HepG2 (cell line): ENCODE data around the gene RBBP8NL.

Experiments used
- ARNT ChIP-seq: fragments of 450-650 bp; IDR thresholded peaks from 2 replicates; pipeline ENCODE4 v1.6.1; 2017
- CTCF ChIP-seq: sonication (generic); formaldehyde crosslinking; IDR thresholded peaks from 2 replicates; pipeline ENCODE4 v1.5.0; 2020; ENCODE audit warnings: mild to moderate bottlenecking, missing genetic modification reagents, moderate library complexity
- HDAC2 ChIP-seq: sonication (generic); formaldehyde crosslinking; IDR thresholded peaks from 2 replicates; pipeline ENCODE4 v1.4.0; 2020; ENCODE audit warnings: missing genetic modification reagents
- HNF4A ChIP-seq: sonication (generic); formaldehyde crosslinking; IDR thresholded peaks from 2 replicates; pipeline ENCODE4 v1.4.0; 2020; ENCODE audit warnings: missing genetic modification reagents
- KAT2B ChIP-seq: fragments of 150-350 bp; IDR thresholded peaks from 2 replicates; pipeline ENCODE4 v1.6.1; 2014; ENCODE audit warnings: low read depth, low read length, borderline replicate concordance
- NFE2L2 ChIP-seq: fragments of 150-350 bp; IDR thresholded peaks from 2 replicates; pipeline ENCODE4 v1.6.1; 2014; ENCODE audit warnings: low read length
- TAF15 ChIP-seq: fragments of 200-400 bp; formaldehyde crosslinking; IDR thresholded peaks from one replicate; pipeline ENCODE4 v1.6.1; 2018; ENCODE audit warnings: mild to moderate bottlenecking, low read depth, low read length; ENCODE audit not compliant: poor library complexity, severe bottlenecking
- ZNF143 ChIP-seq: sonication (generic); formaldehyde crosslinking; IDR thresholded peaks from 2 replicates; pipeline ENCODE4 v1.4.0; 2020; ENCODE audit warnings: missing genetic modification reagents

- TF ChIP-seq HDAC2 (CRISPR knock-in tag) (no peak), KAT2B (no peak), ZNF143 (CRISPR knock-in tag) (no peak), HNF4A (CRISPR knock-in tag) (no peak), CTCF (CRISPR knock-in tag) (no peak), NFE2L2 (no peak), ARNT (no peak), TAF15 (no peak)
Measured at GRCh38 chr20:62437496-62437895, 10.2 kb upstream of the RBBP8NL start.
